Fibroblast of skin of left quadriceps (primary cell): ENCODE measurements around the gene CACNG7.

Experiments
- DNase-seq, 2 experiments: peaks; one replicate each; pipeline ENCODE4 v3.0.0-alpha.2; 2013; ENCODE audit warnings: low read depth in 2 of 2

The CACNG7 gene

DNA sequence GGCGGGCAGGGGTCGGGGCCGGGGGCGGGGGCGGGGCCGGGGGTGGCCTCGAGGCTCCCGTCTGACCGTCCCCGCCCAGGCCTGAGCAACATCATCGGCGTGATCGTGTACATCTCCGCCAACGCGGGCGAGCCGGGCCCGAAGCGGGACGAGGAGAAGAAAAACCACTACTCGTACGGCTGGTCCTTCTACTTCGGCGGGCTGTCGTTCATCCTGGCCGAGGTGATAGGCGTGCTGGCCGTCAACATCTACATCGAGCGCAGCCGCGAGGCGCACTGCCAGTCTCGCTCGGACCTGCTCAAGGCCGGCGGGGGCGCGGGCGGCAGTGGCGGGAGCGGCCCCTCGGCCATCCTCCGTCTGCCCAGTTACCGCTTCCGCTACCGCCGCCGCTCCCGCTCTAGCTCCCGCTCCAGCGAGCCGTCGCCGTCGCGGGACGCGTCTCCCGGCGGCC is 72.9 kb downstream of the CACNG7 start:
- DNase-seq: no peak

DNA sequence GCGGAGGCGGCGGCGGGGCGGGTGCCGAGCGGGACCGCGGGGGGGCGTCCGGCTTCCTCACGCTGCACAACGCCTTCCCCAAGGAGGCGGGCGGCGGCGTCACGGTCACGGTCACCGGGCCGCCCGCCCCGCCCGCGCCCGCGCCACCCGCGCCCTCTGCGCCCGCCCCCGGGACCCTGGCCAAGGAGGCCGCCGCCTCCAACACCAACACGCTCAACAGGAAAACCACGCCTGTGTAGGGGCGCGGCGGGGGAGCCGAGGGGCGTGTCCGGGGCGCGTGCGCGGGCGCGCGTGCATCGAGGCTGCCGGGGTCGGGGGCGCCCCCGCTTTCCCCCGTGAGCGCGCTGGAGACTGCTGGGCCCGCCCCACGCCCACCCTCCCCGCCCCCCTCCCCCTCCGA is 73.5 kb downstream of the CACNG7 start:
- DNase-seq: no peak

DNA sequence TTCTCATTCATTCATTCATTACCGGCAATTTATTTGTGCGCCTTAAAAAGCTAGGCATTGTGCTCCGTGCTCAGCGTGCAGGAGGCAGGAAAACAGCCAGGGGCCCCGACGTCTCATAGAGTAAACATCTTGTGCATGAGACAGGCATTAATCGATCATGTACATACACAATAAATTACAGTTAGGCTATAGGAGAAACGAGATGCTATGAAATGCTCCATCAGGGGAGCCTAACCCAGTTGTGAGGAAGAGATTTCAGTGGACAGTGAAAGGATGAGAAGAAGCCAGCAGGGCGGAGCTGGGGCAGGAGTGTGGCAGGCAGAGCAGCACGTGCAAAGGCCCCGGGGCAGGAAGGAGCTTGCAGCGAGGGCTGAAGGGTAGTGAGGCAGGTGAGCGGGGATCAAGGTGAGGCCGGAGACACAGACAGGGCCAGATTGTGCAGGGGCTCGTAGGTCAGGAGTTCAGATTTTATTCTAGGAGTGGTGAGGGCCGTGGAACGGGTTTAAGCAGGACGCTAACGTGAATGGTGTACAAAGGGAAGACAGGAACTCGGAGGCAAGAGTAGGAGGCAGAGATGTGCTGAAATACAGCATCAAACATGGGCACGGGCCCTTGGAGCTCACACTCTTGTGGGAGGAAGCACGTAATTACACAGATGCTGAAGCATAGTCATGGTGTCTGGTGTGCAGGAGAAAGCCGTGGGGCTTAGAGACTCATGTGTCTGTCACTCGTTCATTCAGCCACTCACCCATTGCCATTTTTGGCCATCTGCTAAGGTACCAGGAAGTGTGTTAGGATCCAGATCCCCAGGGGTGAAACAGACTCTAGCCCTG is 74.6 kb downstream of the CACNG7 start:
- no peak for DNase-seq

DNA sequence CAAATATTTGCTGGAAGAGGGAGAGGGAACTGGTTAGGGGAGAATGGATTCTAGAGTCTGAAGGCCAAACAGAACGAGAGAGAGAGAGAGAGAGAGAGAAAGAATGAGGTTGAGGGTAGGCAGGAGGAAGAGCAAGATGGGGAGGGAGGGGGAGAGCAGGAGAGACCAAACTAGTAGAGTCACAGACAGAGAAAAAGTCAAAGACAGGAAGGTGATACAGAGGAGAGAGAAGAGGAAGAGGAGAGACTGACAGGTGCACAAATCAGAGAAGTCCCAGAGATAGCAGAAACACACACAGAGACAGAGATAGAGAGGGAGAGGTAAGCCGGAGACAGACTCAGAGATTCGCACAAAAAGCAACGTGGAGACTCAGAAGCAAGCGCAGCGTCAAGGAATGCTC is 76.8 kb downstream of the CACNG7 start:
- no peak for DNase-seq

DNA sequence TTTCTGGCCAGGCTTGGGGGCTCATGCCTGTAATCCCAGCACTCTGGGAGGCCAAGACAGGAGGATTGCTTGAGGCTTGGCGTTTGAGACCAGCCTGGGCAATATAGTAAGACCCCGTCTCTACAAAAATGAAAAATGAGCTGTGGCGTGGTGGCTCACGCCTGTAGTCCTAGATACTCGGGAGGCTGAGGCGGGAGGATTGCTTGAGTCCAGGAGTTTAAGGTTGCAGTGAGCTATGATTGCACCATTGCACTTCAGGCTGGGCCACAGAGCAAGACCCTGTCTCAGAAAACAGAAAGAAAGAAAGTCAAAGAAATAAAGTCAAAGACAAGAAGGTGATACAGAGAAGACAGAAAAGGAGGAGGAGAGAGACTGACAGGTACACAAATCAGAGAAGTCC is 79.9 kb downstream of the CACNG7 start:
- DNase-seq: no peak

DNA sequence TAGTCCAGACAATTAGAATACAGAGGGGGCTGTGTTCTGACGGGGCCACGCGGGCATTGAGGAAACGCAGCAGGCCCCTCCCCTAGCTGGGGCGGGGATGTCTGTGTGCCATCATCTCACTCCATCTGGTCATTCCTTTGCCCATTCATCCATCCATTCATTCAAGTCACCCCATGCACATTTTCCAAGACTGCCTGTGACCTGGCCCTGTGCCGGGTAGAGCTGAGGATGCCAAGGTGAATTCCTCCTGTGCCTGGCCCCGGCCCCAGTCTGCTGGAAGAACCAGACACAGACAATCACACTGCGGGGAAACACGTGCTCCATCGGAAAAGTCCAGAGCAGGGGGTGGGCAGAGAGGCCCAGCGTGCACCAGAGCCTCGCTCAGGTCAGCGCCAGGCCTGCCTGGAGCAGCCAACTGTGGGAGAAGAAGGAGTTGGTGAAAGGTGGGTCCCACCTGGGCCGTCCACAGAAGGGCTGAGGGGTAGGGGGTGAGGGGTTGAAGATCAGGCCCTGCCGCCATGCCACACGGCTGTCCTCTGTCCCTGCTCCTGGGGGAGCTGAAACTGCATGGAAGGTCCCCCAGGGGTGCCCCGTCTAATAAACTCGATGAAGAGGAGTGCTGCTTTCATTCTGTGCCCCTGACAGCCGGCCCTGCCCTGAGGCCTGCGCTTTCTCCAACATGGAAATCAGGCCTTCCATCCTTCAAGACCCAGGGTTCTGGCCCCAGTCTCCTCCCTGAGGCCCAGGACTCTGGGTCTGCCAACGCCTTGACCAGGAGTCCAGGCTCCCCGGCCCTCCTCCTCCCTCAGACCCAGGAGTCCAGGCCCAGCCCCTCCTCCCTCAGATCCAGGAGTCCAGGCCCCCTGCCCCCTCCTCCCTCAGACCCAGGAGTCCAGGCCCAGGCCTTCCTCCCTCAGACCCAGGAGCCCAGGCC is 80.8 kb downstream of the CACNG7 start:
- no peak for DNase-seq

DNA sequence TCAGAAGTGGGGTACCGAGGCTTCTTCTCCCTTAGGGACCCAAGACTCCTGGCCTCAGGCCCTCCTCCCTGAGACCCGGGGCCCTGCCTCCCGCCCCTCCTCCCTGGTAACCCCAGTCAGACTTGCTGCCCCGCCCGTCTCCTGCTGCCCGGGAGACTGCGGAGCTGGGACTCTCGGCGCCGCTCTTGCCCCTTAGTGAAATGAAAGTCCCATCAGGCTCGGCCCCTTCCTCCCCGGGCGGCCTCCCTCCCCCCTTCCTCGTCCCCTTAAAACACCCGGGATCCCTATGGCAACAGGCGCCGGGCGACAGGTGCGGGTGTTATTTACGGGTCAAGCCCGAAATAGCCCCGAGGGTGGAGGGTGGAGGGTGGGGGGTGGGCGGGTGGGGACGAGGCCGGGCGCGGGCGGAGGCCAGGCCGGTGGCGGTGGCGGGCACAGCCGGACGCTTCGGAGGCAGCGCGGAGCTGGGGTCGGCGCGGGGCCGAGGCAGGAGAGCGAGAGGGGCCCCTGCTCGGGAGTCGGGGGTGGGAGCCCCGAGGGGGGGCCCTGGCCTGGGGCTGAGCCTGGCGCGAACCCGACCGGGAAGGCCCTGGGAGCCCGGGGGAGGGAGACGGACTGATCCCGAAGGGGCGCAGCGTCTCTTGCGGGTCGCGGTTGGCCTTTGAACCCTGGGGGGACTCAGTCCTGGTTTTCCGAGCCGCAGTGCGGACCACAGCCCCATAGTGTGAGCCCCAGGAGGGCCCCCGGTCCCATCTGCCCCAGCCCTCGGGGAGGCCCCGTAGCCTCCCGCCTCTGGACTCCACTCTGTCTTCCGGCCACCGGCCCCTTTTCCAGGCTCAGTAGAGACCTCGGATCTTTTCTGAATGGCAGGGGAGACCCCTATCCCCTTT is 82.4 kb downstream of the CACNG7 start, which contains the start of gene CACNG6:
Gene CACNG6, plus strand, starts transcription at position 414 of the 890 bp plus-strand sequence. CDS start 1,241 bp downstream, outside the sequence.
- no peak for DNase-seq

DNA sequence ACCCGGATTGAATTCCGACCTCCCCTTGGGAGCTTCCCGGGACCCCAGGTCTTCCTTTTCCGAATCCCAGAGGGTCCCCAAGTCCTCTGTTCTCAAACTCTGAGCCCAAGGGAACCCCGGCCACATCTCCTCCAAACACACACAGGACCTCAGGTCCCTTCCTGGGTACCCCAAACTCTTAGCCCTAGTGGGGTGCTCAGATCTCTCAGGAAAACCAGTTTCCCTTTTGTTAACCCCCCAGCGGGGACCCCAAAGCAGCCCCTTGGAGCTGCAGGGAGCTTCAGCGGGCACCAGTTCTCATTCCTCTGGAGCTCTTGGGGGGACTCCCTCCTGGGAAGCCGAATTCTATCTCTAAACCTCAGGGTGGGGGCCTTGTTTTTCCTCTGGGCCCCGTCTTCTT is 83.1 kb downstream of the CACNG7 start:
- no peak for DNase-seq

DNA sequence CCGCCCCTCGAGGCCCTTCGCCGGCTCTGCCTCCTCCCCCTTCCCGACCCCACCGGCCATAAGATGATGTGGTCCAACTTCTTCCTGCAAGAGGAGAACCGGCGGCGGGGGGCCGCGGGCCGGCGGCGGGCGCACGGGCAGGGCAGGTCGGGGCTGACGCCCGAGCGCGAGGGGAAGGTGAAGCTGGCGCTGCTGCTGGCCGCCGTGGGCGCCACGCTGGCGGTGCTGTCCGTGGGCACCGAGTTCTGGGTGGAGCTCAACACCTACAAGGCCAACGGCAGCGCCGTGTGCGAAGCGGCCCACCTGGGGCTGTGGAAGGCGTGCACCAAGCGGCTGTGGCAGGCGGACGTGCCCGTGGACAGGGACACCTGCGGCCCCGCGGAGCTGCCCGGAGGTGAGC is 83.7 kb downstream of the CACNG7 start:
- DNase-seq: no peak

DNA sequence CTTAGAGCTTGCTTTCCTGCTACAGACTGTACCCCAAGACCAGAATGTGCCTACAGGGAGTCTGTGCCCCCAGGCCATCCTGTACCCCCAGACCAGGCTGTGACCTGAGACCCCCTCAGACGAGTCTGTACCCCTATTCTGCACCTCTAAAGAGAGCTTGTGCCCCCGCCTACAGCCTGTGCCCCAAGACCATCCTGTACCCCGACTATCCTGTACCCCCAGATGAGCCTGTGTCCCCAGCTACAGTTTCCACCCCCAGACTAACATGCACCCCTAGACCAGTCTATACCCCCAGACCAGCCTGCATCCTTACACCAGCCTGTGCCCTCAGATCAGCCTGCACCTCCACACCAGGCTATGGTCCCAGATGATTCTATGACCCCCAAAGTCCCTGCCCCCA is 84.4 kb downstream of the CACNG7 start:
- DNase-seq: no peak
